Keratinocyte (primary cell): ENCODE data around the gene RAB39A.

Experiments
- EZH2 ChIP-seq: IDR thresholded peaks from one replicate; pipeline ENCODE4 v1.6.1; 2012; ENCODE audit warnings: inconsistent platforms, mild to moderate bottlenecking, low read length, moderate library complexity
- TF ChIP-seq, protein P1 (sequence below), 3 experiments: IDR thresholded peaks in 1 of 3; conservative IDR thresholded peaks in 1 of 3; optimal IDR thresholded peaks in 1 of 3; 2 replicates in 2 of 3; 3 replicates in 1 of 3; pipeline versions ENCODE3 to v1.5.1; 2011; ENCODE audit warnings: low read length in 3 of 3, mild to moderate bottlenecking in 3 of 3, moderate library complexity in 2 of 3, control low read depth in 1 of 3, inconsistent platforms in 1 of 3; ENCODE audit not compliant: insufficient read depth in 2 of 3; ENCODE audit errors: extremely low read depth in 1 of 3

DNA sequence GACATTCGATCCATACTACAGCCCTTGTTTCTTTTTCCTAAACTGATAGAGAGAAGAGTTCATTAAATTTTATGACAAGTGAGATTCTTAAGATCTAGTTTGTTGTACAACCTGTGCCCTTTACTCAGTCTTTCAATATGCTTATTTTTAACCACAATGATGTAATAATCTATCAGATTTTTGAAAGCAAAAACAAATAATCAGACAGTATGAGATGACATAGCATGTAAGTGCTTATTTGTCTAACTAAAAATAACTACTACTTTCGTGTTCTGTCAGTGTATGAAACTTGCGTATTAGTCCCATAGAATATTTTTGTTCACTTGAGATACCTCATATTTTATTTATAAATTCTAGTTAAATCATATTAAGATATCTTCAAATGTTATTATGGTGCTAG is 33.2 kb downstream of the RAB39A start:
- TF ChIP-seq, protein P1, sequence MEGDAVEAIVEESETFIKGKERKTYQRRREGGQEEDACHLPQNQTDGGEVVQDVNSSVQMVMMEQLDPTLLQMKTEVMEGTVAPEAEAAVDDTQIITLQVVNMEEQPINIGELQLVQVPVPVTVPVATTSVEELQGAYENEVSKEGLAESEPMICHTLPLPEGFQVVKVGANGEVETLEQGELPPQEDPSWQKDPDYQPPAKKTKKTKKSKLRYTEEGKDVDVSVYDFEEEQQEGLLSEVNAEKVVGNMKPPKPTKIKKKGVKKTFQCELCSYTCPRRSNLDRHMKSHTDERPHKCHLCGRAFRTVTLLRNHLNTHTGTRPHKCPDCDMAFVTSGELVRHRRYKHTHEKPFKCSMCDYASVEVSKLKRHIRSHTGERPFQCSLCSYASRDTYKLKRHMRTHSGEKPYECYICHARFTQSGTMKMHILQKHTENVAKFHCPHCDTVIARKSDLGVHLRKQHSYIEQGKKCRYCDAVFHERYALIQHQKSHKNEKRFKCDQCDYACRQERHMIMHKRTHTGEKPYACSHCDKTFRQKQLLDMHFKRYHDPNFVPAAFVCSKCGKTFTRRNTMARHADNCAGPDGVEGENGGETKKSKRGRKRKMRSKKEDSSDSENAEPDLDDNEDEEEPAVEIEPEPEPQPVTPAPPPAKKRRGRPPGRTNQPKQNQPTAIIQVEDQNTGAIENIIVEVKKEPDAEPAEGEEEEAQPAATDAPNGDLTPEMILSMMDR (optimal IDR thresholded peaks at IDR 0.05 in 1 of 3, IDR thresholded peaks at IDR 0.05 in 1 of 3, conservative IDR thresholded peaks at IDR 0.05 in 1 of 3; ENCODE audit: extremely low read depth in 1 of 3, insufficient read depth in 2 of 3, low read length in 3 of 3): no peak
- TF ChIP-seq EZH2: no peak
